Nephron (organoid): ENCODE results near the gene TUBGCP6.

Source experiments
- H3K27ac Mint-ChIP-seq, 3 experiments: 2 replicates each; pipeline ENCODE4 v1.8.0; 2020; ENCODE audit warnings: mixed read lengths in 3 of 3, mild to moderate bottlenecking in 2 of 3, moderate library complexity in 1 of 3
- H3K27me3 Mint-ChIP-seq: 2 replicates; pipeline ENCODE4 v1.8.0; 2021; ENCODE audit warnings: low read depth, mild to moderate bottlenecking, moderate library complexity, mixed read lengths
- H3K36me3 Mint-ChIP-seq: 2 replicates; pipeline ENCODE4 v1.8.0; 2020; ENCODE audit warnings: low read depth, mixed read lengths
- H3K4me1 Mint-ChIP-seq: 2 replicates; pipeline ENCODE4 v1.8.0; 2020; ENCODE audit warnings: mixed read lengths
- H3K4me3 Mint-ChIP-seq, 3 experiments: 2 replicates each; pipeline ENCODE4 v1.8.0; 2020; ENCODE audit warnings: mild to moderate bottlenecking in 3 of 3, mixed read lengths in 3 of 3, moderate library complexity in 2 of 3
- H3K9me3 Mint-ChIP-seq: 2 replicates; pipeline ENCODE4 v1.8.0; 2020; ENCODE audit warnings: mixed read lengths
- TF ChIP-seq, protein P1 (sequence below), 3 experiments: fragments of 200-600 bp; sonication (generic); IDR thresholded peaks; one replicate each; pipeline ENCODE4 v1.5.0; 2021; ENCODE audit warnings: antibody characterized with exemption in 3 of 3; ENCODE audit not compliant: unreplicated experiment in 3 of 3

The TUBGCP6 gene

DNA sequence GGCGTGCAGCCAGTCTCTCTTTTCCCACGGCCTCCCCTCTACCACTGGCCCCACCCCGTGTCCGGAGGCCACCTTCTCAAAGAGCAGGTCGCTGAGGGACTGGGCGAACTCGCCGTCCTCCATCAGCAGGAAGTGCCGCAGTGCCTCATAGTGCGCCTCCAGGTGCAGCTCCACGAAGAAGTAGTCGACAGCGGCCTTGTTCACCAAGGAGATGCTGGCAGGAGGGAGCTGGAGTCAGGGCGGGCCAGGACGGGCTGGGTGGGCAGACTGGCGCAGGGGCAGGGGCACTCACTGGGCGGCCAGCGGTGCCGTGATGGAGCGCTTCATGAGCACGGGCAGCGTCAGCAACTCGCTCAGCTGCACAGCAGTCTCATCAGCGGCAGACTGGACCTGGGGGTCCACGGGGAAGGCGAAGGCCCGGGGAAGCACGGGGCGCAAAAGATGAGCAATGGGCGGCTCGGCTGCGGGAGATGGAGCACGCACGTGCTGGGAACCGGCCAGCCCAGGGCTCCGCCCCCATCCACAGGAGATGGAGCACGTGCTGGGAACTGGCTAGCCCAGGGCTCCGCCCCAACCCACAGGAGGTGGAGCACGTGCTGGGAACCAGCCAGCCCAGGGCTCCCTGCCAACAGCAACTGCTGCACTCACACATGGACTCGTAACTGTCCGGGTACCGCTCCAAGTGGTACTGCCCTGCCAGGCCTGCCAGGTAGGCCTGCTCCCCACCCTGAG, 25.7 kb downstream of the TUBGCP6 start:
- H3K27ac Mint-ChIP-seq: no peak overlapping the region
- no peaks in the 10 kb centered on the region for H3K9me3 Mint-ChIP-seq
- no peak overlapping the region for H3K4me3 Mint-ChIP-seq
- no peaks in the 10 kb centered on the region for H3K27me3 Mint-ChIP-seq
- TF ChIP-seq, protein P1, sequence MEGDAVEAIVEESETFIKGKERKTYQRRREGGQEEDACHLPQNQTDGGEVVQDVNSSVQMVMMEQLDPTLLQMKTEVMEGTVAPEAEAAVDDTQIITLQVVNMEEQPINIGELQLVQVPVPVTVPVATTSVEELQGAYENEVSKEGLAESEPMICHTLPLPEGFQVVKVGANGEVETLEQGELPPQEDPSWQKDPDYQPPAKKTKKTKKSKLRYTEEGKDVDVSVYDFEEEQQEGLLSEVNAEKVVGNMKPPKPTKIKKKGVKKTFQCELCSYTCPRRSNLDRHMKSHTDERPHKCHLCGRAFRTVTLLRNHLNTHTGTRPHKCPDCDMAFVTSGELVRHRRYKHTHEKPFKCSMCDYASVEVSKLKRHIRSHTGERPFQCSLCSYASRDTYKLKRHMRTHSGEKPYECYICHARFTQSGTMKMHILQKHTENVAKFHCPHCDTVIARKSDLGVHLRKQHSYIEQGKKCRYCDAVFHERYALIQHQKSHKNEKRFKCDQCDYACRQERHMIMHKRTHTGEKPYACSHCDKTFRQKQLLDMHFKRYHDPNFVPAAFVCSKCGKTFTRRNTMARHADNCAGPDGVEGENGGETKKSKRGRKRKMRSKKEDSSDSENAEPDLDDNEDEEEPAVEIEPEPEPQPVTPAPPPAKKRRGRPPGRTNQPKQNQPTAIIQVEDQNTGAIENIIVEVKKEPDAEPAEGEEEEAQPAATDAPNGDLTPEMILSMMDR (IDR thresholded peaks at IDR 0.05; ENCODE audit: unreplicated experiment in 3 of 3): no peak
- H3K36me3 Mint-ChIP-seq: peaks cover 23% of the 10 kb centered on the region
- H3K4me1 Mint-ChIP-seq: peaks cover 5% of the 10 kb centered on the region

DNA sequence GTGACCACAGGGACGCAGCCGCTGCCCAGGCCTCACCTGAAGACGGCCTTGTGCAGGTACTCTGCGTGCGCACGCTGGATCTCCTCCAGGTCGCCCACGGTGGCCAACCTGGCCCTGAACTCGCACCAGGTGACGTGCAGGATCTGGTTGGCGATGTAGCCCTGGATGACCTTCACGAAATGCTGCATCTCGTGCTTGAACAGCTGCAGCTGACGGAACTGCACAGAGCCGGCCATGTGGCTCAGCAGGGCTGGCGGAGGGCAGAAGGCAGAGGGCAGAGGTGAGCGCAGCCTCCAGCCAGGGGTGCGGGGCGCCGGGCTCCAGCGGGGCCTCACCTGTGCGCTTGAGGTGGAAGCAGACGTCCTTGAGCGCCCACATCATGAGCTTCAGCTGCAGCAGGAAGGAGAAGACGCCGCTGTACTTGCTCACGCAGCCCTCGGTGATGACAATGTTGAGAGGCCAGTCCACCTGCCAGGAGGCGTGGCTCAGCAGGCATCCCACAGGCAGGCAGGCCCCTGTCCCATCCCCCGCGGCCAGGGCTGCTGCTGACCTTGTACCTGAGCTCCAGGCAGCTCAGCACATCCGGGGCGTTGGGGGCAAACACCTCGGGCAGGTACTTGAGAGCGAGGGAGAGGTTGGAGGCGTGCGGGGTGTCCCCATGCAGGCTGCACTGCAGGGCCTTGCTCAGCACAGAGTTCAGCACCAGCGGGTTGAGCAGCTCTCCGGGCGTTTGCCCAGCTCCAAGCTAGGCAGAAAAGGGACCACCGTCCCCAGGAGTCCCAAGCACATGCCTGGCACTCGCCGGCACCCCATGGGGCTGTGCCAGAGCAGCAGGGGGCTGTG, 26.4 kb downstream of the TUBGCP6 start:
- H3K4me3 Mint-ChIP-seq: no peak overlapping the region
- H3K9me3 Mint-ChIP-seq: no peaks in the 10 kb centered on the region
- H3K36me3 Mint-ChIP-seq: peaks cover 25% of the 10 kb centered on the region
- TF ChIP-seq, protein P1 (IDR thresholded peaks at IDR 0.05; ENCODE audit: unreplicated experiment in 3 of 3): no peak
- H3K4me1 Mint-ChIP-seq: peaks cover 5% of the 10 kb centered on the region
- no peak overlapping the region for H3K27ac Mint-ChIP-seq
- H3K27me3 Mint-ChIP-seq: no peaks in the 10 kb centered on the region

DNA sequence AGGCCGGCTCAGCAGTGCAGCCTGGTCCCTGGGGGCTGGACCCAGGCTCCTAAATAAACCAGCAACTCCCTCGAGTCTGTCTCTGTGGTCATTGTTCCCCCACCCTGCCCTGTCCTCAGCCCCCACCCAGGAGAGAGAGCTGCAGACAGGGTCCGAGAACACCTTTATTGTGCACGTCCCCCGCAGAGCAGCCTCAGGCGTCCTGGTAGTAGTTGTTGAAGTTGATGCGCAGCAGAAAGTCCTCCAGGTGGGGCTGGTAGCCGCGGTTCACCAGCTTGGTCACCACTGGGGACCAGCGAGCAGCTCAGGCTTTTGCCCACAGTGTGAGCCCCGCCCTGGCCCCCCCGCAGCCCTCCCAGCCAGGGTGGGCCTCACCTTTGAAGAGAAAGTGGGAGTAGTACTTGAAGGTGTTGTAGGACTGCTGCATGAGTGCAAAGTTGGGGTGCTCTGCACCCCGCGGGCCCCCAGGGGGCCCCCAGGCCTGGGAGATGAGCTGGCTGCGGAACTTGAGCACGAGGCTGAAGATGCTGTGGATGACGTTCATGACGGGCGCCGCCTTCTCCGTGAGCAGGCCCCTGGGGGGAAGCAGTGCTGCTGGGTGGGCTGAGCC, 27.2 kb downstream of the TUBGCP6 start:
- no peaks in the 10 kb centered on the region for H3K27me3 Mint-ChIP-seq
- TF ChIP-seq, protein P1 (IDR thresholded peaks at IDR 0.05; ENCODE audit: unreplicated experiment in 3 of 3): no peak
- no peak overlapping the region for H3K4me3 Mint-ChIP-seq
- no peak overlapping the region for H3K27ac Mint-ChIP-seq
- no peaks in the 10 kb centered on the region for H3K9me3 Mint-ChIP-seq
- peaks cover 26% of the 10 kb centered on the region for H3K36me3 Mint-ChIP-seq
- H3K4me1 Mint-ChIP-seq: peaks cover 5% of the 10 kb centered on the region

DNA sequence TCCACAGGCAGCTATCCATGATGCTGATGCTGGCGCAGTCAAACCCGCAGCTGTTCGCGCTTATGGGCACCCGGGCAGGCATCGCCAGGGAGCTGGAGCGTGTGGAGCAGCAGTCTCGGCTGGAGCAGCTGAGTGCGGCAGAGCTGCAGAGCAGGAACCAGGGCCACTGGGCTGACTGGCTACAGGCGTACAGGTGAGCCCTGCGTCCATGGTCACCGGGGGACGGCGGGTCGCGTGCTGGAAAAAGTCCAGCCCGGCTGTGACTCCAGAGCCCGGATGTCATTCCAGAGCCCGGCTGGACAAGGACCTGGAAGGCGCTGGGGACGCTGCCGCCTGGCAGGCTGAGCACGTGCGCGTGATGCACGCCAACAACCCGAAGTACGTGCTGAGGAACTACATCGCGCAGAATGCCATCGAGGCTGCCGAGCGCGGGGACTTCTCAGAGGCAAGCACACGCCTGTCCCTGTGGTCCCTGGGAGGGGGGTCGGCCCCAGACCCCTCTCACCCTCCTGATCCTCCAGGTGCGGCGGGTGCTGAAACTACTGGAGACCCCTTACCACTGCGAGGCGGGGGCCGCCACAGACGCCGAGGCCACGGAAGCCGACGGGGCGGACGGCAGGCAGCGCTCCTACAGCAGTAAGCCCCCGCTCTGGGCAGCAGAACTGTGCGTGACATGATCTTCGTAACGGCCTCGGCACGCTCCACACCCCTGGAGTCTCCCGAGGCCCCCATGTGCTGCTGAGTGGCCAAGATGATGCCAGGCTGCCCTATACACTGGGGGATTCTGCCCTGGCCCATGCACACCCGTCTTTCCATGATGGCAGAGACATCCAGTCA, 27.9 kb downstream of the TUBGCP6 start:
- no peak overlapping the region for H3K4me3 Mint-ChIP-seq

DNA sequence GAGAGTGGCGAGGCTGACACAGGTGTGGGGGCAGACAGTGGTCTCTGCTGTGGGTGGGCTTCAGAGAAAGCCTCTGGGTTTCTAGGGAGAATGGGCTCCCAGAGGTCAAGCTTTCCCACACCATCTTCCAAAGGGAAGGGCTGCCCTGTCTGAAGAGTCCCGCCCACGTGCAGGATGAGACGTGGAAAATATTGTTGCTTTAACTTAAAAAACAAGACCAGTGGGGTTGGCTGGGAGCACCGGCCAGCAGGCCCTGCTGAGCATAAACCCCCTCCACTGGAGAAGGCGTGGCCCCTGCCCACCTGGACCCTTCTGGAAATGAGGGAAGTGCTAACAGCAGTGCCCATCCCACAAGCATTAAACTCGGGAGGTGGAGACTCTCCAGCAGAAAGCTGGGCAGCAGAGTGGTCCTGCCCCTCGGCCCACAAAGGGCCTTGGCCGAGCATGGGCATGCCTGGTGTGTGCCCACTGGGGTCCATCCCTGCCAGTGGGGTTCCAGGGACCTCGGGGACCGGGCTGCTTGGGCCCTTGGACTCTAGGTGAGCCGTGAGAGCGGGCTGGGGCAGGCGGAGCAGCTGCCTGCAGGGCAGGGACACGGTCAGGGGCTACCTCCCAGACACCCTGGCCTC, 28.7 kb downstream of the TUBGCP6 start:
- Mint-ChIP-seq H3K27me3 (no peaks in the 10 kb centered on the region), H3K9me3 (no peaks in the 10 kb centered on the region)
- TF ChIP-seq, protein P1 (IDR thresholded peaks at IDR 0.05; ENCODE audit: unreplicated experiment in 3 of 3): no peak

More for the DNA sequence above, 27.9 kb downstream of the TUBGCP6 start:
- H3K27me3 Mint-ChIP-seq: no peaks in the 10 kb centered on the region
- TF ChIP-seq, protein P1 (IDR thresholded peaks at IDR 0.05; ENCODE audit: unreplicated experiment in 3 of 3): no peak
- peaks cover 28% of the 10 kb centered on the region for H3K36me3 Mint-ChIP-seq
- H3K9me3 Mint-ChIP-seq: no peaks in the 10 kb centered on the region
- H3K27ac Mint-ChIP-seq: no peak overlapping the region
- peaks cover 5% of the 10 kb centered on the region for H3K4me1 Mint-ChIP-seq

More for the DNA sequence above, 28.7 kb downstream of the TUBGCP6 start:
- no peak overlapping the region for H3K4me3 Mint-ChIP-seq
- H3K4me1 Mint-ChIP-seq: peaks cover 5% of the 10 kb centered on the region
- H3K27ac Mint-ChIP-seq: no peak overlapping the region
- peaks cover 31% of the 10 kb centered on the region for H3K36me3 Mint-ChIP-seq
